Raji (cell line): ENCODE results near the gene LPP.

ENCODE experiments used
- POLR2A ChIP-seq: IDR thresholded peaks from 2 replicates; pipeline ENCODE4 v1.6.1; 2011; ENCODE audit warnings: low read depth, low read length, control low read depth; ENCODE audit not compliant: insufficient read depth

The LPP gene

DNA sequence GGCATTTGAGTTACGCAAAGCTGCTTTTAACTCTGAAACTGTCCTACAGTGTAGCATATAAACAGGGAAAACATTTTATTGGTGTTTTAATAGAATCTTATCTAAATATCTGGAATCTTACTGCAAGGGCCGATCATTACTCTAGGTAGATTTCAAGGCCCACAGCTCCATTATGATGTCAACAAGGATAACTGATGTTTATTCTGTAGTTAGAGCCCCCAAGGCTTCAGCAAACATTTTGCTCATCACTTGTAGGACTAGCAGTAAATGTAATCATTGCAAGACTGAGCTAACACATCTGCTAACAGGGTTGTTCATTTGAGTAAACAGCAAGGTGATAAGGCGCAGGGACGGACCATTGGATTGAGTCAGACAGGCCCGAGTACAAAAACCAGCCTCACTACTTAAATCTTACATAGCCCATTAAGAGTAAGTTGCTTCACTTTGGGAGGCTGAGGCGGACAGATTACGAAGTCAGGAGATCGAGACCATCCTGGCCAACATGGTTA, 685.3 kb downstream of the LPP start:
- no peak for TF ChIP-seq POLR2A

DNA sequence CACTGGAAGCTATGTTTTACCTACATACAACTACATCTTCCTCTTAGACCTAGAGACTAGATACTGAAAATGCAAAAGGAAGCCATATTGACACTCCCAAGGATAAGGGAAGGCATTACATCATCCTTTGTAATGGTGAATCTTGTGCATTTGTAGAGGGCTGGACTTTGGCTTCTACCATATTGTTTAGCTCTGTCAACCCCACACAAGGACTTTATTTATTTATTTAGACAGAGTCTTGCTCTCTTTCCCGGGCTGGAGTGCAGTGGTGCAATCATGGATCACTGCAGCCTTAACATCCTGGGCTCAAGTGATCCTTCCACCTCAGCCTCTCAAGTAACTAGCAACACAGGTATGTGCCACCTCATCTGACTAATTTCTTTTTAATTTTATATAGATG, 686.3 kb downstream of the LPP start:
- TF ChIP-seq POLR2A, result no peak

DNA sequence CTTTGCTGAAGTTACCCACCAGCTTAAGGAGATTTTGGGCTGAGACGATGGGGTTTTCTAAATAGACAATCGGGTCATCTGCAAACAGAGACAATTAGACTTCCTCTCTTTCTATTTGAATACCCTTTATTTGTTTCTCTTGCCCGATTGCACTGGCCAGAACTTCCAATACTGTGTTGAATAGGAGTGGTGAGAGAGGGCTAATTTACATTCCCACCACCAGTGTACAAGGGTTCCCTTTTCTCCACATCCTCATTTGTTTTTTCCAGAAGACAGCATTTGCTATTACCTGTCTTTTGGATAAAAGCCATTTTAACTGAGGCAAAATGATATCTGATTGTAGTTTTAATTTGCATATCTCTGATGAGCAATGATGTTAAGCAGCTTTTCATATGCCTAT, 687.9 kb downstream of the LPP start:
- TF ChIP-seq POLR2A, result no peak

DNA sequence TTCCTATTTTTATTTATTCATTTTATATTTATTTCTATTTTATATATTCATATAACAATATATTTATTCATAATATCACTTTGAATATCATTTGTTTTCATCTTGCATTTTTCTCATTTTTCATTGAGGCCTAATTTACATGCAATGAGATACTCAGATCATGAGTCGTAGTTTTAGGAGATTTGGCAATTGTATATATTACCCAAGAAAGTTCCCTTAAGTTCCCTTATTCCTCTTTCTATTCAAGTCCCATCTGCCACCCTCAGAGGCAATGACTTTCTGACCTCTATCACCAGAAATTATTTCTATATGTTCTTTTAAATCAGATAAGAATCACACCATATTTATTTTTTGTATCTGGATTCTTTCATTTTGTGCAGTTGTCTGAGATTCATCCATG, 688.7 kb downstream of the LPP start:
- TF ChIP-seq POLR2A, result no peak

DNA sequence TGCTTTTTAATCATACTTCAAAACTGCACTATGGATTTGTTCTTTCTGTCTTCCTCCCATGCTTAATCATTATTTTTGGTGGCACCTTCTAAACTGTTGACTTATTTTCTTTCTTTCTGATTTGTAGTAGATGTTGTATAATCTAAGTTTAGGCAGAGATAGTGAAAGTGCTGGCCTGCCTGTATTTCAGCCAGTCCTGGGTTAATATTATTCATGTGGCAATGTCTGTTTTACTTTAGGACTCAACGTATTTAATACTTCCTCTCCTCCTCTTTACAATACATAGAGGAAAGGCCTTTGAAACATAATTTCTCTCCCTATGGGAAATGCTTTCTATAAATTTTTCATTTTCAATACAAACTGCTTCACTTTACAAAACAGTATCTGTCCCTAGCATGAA, 690.1 kb downstream of the LPP start:
- no peak for TF ChIP-seq POLR2A

DNA sequence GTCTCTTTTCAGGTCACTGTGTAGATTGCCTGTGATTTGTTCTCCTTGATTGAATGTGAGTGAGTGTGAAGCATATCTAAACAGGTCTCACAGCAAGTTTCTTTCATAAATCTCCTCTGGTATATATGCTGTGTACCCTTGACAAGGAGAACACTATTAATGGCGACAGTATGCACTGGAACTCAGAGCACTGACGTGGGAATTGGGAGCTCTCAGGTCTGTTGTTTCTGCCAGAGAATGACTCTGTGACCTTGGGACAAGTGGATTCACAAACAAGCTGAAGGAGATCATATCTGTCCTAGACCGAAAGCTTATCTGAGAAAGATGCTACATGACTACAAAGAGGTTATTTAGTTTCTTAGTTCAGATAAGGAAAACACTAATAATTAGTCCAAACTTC, 691.6 kb downstream of the LPP start:
- no peak for TF ChIP-seq POLR2A

DNA sequence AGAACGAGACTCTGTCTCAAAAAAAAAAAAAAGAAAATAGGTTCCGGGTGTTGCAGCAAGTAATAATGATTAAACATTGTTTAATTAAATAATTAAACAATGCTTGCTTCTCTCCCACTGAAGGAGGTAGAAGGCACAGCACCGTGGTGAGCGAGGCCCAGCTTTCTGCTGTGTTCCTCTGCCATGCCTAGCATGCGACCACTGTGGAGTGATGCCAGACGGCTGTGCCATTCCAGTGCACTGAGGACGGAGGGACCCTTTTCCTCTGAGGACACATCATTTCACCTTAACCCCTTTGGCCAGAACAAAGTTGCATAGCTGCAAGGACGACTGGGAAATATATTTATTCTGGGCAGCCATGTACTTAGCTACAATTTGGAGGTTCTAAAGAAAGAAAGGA, 695.0 kb downstream of the LPP start:
- no peak for TF ChIP-seq POLR2A

DNA sequence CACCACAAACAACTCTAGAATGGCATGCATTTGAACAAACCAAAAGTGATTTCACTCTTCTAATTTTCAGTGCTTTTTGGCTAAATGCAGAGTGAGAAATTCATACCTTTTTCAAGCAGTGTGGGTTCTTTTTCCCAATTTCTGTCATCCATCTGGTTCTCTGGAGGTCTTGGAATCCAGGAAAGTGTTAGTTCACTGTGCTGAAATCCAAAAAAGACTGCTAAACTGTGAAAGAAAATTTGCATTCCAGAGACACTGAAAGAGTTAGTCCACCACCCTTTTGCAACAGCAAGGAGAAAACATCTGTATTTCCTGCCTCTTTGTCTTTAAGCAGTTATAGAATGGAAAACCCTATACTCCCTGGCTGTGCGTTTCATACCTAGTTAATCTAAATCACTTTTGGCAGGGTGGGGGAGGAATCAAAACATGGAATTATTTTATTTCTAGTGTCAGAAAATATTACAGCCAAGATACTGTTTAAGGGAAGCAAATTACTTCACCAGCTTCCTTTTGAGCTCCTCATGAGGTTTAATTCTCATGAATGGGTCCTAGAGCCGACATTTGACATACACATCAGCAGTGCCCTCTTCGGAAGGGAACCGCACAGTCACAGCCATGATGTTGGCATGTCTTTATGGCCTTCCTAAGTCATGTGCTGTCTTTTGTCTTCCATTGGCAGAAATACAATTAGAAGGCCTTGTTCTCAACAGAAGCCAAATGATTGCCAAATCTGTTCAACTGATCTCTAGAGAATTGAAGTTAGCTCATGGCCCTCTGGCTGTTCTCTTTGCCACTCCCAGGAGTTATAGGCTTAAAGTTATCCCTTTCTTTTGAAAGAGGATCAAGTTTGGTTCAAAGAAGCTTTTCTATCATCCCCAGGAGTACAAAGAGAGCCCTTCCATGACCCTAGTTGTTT, 700.2 kb downstream of the LPP start:
- TF ChIP-seq POLR2A, result no peak

DNA sequence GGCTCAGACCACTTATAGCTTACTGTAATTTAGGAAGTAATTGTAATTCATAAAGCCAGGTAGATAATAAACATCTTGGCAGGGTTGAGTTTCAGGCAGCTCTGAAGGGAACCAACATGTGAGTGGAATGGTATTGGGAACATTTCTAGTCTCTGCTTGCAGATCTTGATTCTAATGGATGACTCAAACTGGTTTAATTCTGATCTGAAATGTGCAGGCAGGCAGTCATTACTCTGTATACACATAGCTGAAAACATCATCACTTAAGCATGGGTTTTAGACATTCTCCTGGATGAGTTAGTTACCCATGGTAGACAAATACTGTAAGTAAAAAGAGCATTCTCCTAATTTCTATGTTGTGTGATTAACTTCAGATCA, 700.8 kb downstream of the LPP start:
- no peak for TF ChIP-seq POLR2A

DNA sequence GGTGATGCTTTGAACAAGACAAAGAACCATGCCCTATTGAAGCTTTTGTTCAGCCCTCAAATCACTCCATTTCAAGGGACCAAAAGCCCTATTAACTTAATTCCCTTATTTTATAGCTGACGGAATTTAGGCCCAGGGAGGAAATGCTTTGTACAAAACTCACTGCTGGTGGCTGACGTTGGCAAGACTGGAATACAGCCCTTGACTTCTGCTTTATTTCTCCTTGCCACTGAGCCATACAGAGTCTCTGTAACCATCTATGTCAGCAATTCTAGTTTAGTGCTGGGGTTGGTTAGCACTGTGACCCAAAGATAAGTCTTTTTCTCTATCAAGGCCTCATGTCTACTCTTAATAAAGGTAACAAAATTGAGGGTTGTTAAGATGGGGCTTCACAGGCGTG, 701.7 kb downstream of the LPP start:
- TF ChIP-seq POLR2A, result no peak

DNA sequence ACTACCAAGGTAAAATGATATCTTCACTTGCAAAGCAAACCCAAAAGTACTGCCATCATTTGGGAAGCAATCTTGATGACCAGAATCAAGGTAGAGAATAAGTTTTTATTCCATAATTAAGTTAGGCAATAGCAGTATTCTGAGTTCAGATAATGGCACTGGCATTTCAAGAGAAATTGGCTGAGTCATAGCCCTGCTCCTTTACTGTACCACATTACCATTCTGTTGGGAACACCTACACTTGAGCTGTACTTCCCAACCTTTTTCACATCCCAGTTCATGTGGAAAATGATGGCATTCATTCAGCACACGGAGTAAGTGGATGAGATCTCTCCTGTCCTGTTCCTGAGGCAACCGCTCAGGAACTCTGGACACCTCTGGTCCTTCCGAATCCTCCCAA, 706.2 kb downstream of the LPP start:
- no peak for TF ChIP-seq POLR2A

DNA sequence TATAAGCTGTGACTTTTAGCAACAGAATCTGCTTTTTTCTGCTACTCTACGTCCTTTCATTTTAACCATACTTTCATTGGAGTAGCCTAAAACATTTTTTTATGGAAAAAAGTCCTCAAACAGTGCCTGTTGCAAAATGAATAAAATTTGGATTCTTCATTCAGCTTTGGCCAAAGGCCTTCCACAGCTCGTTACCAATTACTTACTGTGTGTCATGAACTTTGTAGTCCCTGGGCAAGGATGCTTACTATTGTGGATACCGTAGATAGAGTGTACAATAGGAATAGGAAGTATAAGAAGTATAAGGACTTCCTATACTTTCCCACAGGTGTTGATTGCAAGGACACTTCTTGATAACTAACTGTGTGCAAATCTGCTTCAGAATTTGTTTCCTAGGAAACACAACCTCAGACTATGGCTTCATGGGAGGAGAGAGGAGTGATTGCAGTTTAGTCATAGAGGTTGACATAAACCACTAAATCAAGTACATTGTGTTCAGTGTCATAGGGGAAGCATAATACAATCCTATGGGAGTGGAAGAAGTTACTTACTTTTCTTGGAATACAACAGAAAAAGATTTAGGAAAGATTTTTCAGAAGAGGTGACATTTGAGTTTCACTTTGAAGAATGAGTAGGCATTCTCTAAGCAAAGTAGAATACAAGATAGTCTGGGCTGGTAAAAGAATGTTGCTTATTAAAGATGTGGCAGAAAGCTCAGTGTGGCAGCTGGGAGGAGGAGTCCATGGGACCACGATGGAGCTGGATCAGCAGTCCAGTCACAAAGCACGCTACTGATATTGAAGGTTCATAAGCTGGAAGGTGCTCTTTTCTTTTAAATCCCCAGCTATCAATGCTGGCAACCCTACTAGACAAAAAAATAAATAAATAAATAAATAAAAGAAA, 708.1 kb downstream of the LPP start:
- TF ChIP-seq POLR2A, result no peak

DNA sequence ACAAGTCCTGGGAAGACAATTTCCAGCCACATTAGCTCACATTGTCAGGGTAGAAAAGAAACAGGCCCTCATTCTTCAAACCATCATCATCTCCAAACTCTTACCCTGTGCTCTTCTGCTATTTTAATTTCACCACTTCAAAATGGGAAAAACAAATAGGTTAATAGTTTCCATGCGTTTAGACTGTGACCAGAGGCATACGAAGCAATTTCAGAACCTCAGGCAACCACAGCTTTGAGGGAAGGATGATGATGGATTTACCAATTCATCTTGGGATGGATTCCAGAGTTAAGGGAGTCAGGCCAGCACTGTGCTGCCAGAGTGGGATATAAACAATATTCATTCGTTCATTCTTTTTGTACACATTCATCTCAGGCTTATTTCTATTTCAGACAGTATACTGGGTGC, 710.0 kb downstream of the LPP start:
- no peak for TF ChIP-seq POLR2A

DNA sequence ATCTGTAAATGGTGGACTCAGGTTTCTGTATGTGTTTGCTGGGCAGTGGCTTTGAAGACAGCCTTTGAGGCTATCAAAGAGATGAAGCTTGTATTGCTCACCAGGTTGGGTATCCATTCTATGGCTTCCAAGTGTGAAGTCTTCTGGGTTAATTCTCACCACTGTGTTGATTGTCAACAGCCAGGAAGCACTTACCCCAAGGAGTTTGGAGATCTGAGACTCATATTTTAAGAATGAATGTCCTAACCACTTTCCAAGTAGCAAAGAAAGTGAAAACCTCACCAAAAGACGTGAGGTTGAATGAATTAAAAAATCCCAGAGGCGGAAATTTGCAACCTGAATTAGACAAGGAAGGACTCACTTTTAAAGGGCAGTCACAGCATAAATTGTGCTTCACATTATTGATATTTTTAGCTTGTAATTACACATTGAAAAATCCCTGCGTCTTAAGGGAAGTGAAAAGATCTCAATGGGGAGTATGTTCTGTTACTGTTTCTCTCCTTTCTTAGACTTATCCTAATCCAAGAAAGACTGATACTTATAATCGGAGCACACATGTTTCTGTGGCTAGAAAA, 713.8 kb downstream of the LPP start:
- TF ChIP-seq POLR2A, result no peak

DNA sequence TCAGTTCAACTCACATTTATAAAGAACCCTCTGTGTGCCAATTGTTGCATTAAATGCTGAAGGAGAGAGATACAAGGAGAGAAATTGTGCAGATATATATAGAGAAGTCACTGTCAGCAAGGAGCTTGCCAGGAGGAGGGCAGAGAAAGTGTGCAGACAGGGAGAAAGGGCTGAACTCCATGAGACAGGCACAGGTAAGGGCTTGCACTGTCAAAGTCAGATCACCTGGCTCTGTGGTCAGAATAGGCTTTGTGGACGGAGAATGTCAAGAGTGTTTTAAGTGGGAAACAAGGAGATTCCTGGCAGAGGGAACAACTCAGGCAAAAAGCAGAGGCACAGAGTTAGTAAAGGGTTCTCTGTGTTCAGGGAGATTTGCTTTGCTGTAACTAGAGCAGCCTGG, 714.8 kb downstream of the LPP start:
- no peak for TF ChIP-seq POLR2A
